ENCODE data around the gene MUTYH. TPM values are rescaled to one million over a fixed set of nuclear protein-coding genes. Genes with fewer than 3 reads are reported as not detected.

MUTYH gene
- total RNA-seq, 2 donors from 2014 or later: 19.7 to 21.8 TPM

GRCh38 chr1:45303520-45304310 is 36.5 kb downstream of the MUTYH start:
- H3K9me3 ChIP-seq: no peaks in the 10 kb centered on the region
- DNase-seq (peak; percentile 99), ATAC-seq (peak; percentile 94)
- 1% methylated on average over 45 to 66 of the region's 68 CpGs for WGBS, 2 donors
- peak; percentile 45 to 90 (median 84) for TF ChIP-seq CTCF (IDR thresholded peaks at IDR 0.05)
- TF ChIP-seq POLR2A (IDR thresholded peaks at IDR 0.05): peak; percentile 71 to 92 (median 87)
- H3K36me3 ChIP-seq (replicated peaks in 1 of 2; ENCODE audit: insufficient read depth in 1 of 2, low read depth in 2 of 2): no peaks in the 10 kb centered on the region
- H3K27me3 ChIP-seq: no peaks in the 10 kb centered on the region
- peaks cover 12% of the 10 kb centered on the region for H3K4me1 ChIP-seq
- H3K4me3 ChIP-seq: peak overlapping the region; percentile 16 to 18
- intact Hi-C loops (cut with DNase I): loop anchor here (5.0 kb wide), 1 partner anchor 286 kb away; no protein-coding TSS in a partner anchor
- H3K27ac ChIP-seq: peak overlapping the region; percentile 70 to 94 (median 87)

GRCh38 chr1:45302505-45303150 is 37.6 kb downstream of the MUTYH start:
- 82 to 83% methylated on average over 16 of the region's 16 CpGs for WGBS, 2 donors
- Histone ChIP-seq H3K27me3 (no peaks in the 10 kb centered on the region), H3K36me3 (replicated peaks in 1 of 2; ENCODE audit: insufficient read depth in 1 of 2, low read depth in 2 of 2) (no peaks in the 10 kb centered on the region), H3K4me3 (no peak overlapping the region), H3K4me1 (peaks cover 12% of the 10 kb centered on the region), H3K9me3 (no peaks in the 10 kb centered on the region), H3K27ac (peak overlapping the region in 2 of 4 donors; percentile 85 to 94)
- TF ChIP-seq POLR2A (IDR thresholded peaks at IDR 0.05) (no peak), CTCF (IDR thresholded peaks at IDR 0.05) (no peak)
- ATAC-seq (no peak), DNase-seq (peak in 1 of 4 donors; percentile 21)
- intact Hi-C loops (cut with DNase I): loop anchor here (5.0 kb wide), 1 partner anchor 285 kb away; no protein-coding TSS in a partner anchor

- Histone ChIP-seq H3K36me3 (replicated peaks in 1 of 2; ENCODE audit: insufficient read depth in 1 of 2, low read depth in 2 of 2) (no peaks in the 10 kb centered on the region), H3K27me3 (no peaks in the 10 kb centered on the region), H3K27ac (no peak overlapping the region), H3K4me3 (no peak overlapping the region), H3K9me3 (no peaks in the 10 kb centered on the region), H3K4me1 (peaks cover 12% of the 10 kb centered on the region)
- intact Hi-C loops (cut with DNase I): loop anchor here (5.0 kb wide), 1 partner anchor 283 kb away; no protein-coding TSS in a partner anchor
- ATAC-seq (no peak), DNase-seq (no peak)
- WGBS, 2 donors: 40 to 47% methylated on average over 2 of the region's 2 CpGs
- no peak for TF ChIP-seq CTCF (IDR thresholded peaks at IDR 0.05)
- no peak for TF ChIP-seq POLR2A (IDR thresholded peaks at IDR 0.05)
Measured at GRCh38 chr1:45300669-45300997, 39.6 kb downstream of the MUTYH start.

- DNase-seq: peak; percentile 46 to 67 (median 58)
- 5 to 8% methylated on average over 4 of the region's 4 CpGs for WGBS, 2 donors
- Histone ChIP-seq H3K9me3 (no peaks in the 10 kb centered on the region), H3K4me3 (no peak overlapping the region), H3K27me3 (no peaks in the 10 kb centered on the region), H3K36me3 (replicated peaks in 1 of 2; ENCODE audit: insufficient read depth in 1 of 2, low read depth in 2 of 2) (no peaks in the 10 kb centered on the region), H3K27ac (no peak overlapping the region), H3K4me1 (peaks cover 11% of the 10 kb centered on the region)
- peak in 6 of 7 experiments; percentile 61 to 79 (median 76) for TF ChIP-seq CTCF (IDR thresholded peaks at IDR 0.05)
- no peak for TF ChIP-seq POLR2A (IDR thresholded peaks at IDR 0.05)
- ATAC-seq: no peak
- intact Hi-C loops (cut with DNase I): loop anchor here (5.0 kb wide), 1 partner anchor 283 kb away; no protein-coding TSS in a partner anchor
Measured at GRCh38 chr1:45299981-45300668, 40.1 kb downstream of the MUTYH start.
